Transverse colon (tissue), 4 donors: ENCODE measurements around the gene RAD23B. TPM values are rescaled to one million over a fixed set of nuclear protein-coding genes. Genes with fewer than 3 reads are reported as not detected.

Source experiments
- DNase-seq: peaks from one replicate; pipeline ENCODE4 v3.0.0-alpha.2; 2019
- H3K27ac ChIP-seq, 4 donors: fragments of 200-600 bp; sonication (generic); 2 replicates each; pipeline ENCODE4 v1.5.1; 2016 to 2018; ENCODE audit warnings: inconsistent platforms in 4 of 4
- H3K27me3 ChIP-seq: fragments of 200-600 bp; sonication (generic); 2 replicates; pipeline ENCODE4 v1.5.1; 2017; ENCODE audit warnings: inconsistent platforms
- H3K36me3 ChIP-seq, 4 donors: fragments of 200-600 bp; sonication (generic); 2 replicates each; pipeline ENCODE4 v1.5.1; 2017 to 2019; ENCODE audit warnings: inconsistent platforms in 4 of 4
- H3K4me1 ChIP-seq, 4 donors: fragments of 200-600 bp; sonication (generic); 2 replicates each; pipeline ENCODE4 v1.5.1; 2017 to 2020; ENCODE audit warnings: inconsistent platforms in 4 of 4
- H3K4me3 ChIP-seq, 4 donors: fragments of 200-600 bp; sonication (generic); 1 replicate in 1 of 4; 2 replicates in 3 of 4; pipeline versions ENCODE4 v1.5.1 to v1.6.1; 2017 to 2019; ENCODE audit warnings: inconsistent platforms in 4 of 4
- H3K9me3 ChIP-seq, 2 donors: fragments of 200-600 bp; sonication (generic); 2 replicates each; pipeline ENCODE4 v1.5.1; 2017 to 2019; ENCODE audit warnings: inconsistent platforms in 2 of 2
- EP300 ChIP-seq: sonication (generic); formaldehyde crosslinking; IDR thresholded peaks from one replicate; pipeline ENCODE4 v1.6.1; 2017; ENCODE audit warnings: antibody characterized with exemption, low read depth
- POLR2A ChIP-seq: fragments of 450-650 bp; IDR thresholded peaks from one replicate; pipeline ENCODE4 v1.6.1; 2016; ENCODE audit warnings: antibody characterized with exemption, mild to moderate bottlenecking, moderate library complexity
- POLR2AphosphoS5 ChIP-seq, 3 donors: sonication (generic); formaldehyde crosslinking; IDR thresholded peaks; one replicate each; pipeline ENCODE4 v1.6.1; 2016; ENCODE audit warnings: antibody characterized with exemption in 3 of 3
- WGBS, 2 donors: methylation state at CpG; one replicate each; pipeline ENCODE4 v1.1.5; 2018; ENCODE audit warnings: low coverage in 1 of 2; 5-methylcytosine and 5-hydroxymethylcytosine counted together
- in situ Hi-C, 4 donors: fragments of 200-750 bp; cut with MboI; loops; one replicate each; pipeline versions ENCODE4 v1.15.0 to v1.15.1; 2017; ENCODE audit warnings: low sequenced_read_pairs in 3 of 4, low pct_ligation_motif_present in 1 of 4, low pct_unique_long_range_greater_than_20kb in 1 of 4
- intact Hi-C: fragments of 100-400 bp; cut with DNase I; formaldehyde crosslinking; loops from one replicate; pipeline ENCODE4 v1.15.1; 2023; ENCODE audit warnings: low total_unique reads
- total RNA-seq, 4 donors: library from RNA; depleted of rRNA; stranded (reverse); fragments of >200 nt; gene quantifications; one replicate each; pipeline ENCODE4 v1.1.0, GENCODE V29; 2016
- TF ChIP-seq, protein P1 (sequence below), 5 experiments: fragments of 200-600 bp in 3 of 5; fragments of 450-650 bp in 2 of 5; sonication (generic) in 3 of 5; IDR thresholded peaks; 1 replicate in 2 of 5; 2 replicates in 3 of 5; pipeline ENCODE4 v1.5.1; 2016 to 2017; ENCODE audit warnings: antibody characterized with exemption in 5 of 5, inconsistent platforms in 3 of 5, mild to moderate bottlenecking in 2 of 5, moderate library complexity in 1 of 5

The RAD23B gene
- total RNA-seq, 4 donors from 2014 or later = 41.8 to 75.2 (median 54.9) TPM

GRCh38 chr9:107248714-107249113 is 34.4 kb upstream of the RAD23B start:
- no peak for TF ChIP-seq POLR2A
- no peak for TF ChIP-seq POLR2AphosphoS5 (IDR thresholded peaks at IDR 0.05)
- TF ChIP-seq, protein P1, sequence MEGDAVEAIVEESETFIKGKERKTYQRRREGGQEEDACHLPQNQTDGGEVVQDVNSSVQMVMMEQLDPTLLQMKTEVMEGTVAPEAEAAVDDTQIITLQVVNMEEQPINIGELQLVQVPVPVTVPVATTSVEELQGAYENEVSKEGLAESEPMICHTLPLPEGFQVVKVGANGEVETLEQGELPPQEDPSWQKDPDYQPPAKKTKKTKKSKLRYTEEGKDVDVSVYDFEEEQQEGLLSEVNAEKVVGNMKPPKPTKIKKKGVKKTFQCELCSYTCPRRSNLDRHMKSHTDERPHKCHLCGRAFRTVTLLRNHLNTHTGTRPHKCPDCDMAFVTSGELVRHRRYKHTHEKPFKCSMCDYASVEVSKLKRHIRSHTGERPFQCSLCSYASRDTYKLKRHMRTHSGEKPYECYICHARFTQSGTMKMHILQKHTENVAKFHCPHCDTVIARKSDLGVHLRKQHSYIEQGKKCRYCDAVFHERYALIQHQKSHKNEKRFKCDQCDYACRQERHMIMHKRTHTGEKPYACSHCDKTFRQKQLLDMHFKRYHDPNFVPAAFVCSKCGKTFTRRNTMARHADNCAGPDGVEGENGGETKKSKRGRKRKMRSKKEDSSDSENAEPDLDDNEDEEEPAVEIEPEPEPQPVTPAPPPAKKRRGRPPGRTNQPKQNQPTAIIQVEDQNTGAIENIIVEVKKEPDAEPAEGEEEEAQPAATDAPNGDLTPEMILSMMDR (IDR thresholded peaks at IDR 0.05) = no peak
- TF ChIP-seq EP300 = no peak
- no peaks in the 10 kb centered on the region for H3K27me3 ChIP-seq
- no peaks in the 10 kb centered on the region for H3K9me3 ChIP-seq
- H3K4me3 ChIP-seq = no peak overlapping the region
- H3K27ac ChIP-seq = no peak overlapping the region
- in situ Hi-C loops (no loop called here), intact Hi-C loops (loop anchor here (10.0 kb wide), 1 partner anchor 96 kb away; no protein-coding TSS in a partner anchor)
- H3K4me1 ChIP-seq = peaks cover 0 to under 1% (median under 1%) of the 10 kb centered on the region in 4 donors
- 76 to 81% methylated on average over 5 of the region's 5 CpGs for WGBS, 2 donors
- no peaks in the 10 kb centered on the region for H3K36me3 ChIP-seq
- no peak for DNase-seq

DNA sequence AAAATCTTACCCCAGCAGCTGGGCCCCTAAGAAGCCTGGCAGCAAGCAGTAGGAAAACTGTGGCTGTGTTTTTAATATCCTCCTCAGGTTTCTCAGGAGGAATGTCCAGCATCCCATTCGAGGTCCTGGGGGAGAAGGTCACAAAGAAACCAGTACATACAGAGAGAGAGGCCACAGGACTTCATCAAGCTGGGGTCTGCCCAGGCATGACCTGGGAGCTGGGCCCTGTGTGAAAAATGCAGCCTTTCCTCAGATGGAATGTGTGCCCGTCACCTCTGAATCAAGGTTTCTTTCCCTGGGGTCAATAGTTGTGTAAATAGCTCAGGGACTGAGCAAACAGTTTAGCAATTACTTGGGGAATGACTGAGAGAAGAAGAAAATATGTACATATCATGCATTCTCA is 33.9 kb upstream of the RAD23B start:
- H3K27ac ChIP-seq = no peak overlapping the region
- H3K4me1 ChIP-seq = no peaks in the 10 kb centered on the region
- intact Hi-C loops (loop anchor here (10.0 kb wide), 1 partner anchor 96 kb away; no protein-coding TSS in a partner anchor), in situ Hi-C loops (no loop called here)
- no peak for DNase-seq
- 63% methylated on average over 2 of the region's 2 CpGs; no CpG with 5 or more reads in 1 of the 2 donors for WGBS, 2 donors
- no peaks in the 10 kb centered on the region for H3K36me3 ChIP-seq
- H3K9me3 ChIP-seq = no peaks in the 10 kb centered on the region
- no peaks in the 10 kb centered on the region for H3K27me3 ChIP-seq
- TF ChIP-seq, protein P1 (IDR thresholded peaks at IDR 0.05) = no peak
- no peak for TF ChIP-seq POLR2A
- TF ChIP-seq EP300 = no peak
- TF ChIP-seq POLR2AphosphoS5 (IDR thresholded peaks at IDR 0.05) = no peak
- no peak overlapping the region for H3K4me3 ChIP-seq

DNA sequence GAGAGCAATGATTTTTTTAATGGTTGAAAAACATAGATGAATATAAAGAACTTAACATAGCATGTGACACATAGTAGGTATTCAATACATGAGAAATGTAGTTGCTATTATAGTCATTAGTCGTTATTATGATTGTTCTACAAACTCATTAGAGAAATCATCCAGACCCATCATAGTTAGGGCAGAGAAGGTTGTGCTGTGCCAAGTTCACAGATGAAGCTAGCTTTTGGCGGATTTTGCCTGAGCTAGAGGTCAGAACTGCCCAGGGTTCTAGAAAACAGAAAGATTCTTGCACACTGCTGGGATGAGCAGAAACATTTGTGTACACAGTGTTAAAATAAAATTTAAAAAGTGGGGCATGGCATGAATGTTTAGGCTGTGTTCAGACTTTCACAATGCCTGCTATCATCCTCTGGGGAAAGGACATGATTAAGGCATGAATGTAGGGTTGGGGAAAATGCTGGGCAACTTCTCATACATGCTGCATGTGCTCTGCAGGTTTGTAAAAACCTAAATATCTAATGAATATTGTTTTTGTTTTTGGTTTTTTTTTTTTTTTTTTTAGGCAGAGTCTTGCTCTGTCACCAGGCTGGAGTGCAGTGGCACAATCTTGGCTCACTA is 33.3 kb upstream of the RAD23B start:
- no peaks in the 10 kb centered on the region for H3K4me1 ChIP-seq
- no peaks in the 10 kb centered on the region for H3K36me3 ChIP-seq
- H3K27me3 ChIP-seq = no peaks in the 10 kb centered on the region
- in situ Hi-C loops = no loop called here
- intact Hi-C loops = loop anchor here (10.0 kb wide), 1 partner anchor 95 kb away; no protein-coding TSS in a partner anchor
- H3K4me3 ChIP-seq = no peak overlapping the region
- WGBS, 2 donors = 87 to 91% methylated on average over 2 of the region's 2 CpGs
- H3K27ac ChIP-seq = no peak overlapping the region
- TF ChIP-seq, protein P1 (IDR thresholded peaks at IDR 0.05) = no peak
- TF ChIP-seq POLR2AphosphoS5 (IDR thresholded peaks at IDR 0.05) (no peak), EP300 (no peak), POLR2A (no peak)
- no peaks in the 10 kb centered on the region for H3K9me3 ChIP-seq
- no peak for DNase-seq

GRCh38 chr9:107251756-107252322 is 31.2 kb upstream of the RAD23B start:
- Histone ChIP-seq H3K36me3 (no peaks in the 10 kb centered on the region), H3K27me3 (no peaks in the 10 kb centered on the region), H3K9me3 (no peaks in the 10 kb centered on the region), H3K4me1 (no peaks in the 10 kb centered on the region), H3K27ac (peak overlapping the region in 1 of 4 donors; percentile 3), H3K4me3 (no peak overlapping the region)
- WGBS, 2 donors = 55 to 63% methylated on average over 4 of the region's 4 CpGs
- intact Hi-C loops (no loop called here), in situ Hi-C loops (no loop called here)
- no peak for DNase-seq
- TF ChIP-seq EP300 (no peak), POLR2A (no peak), POLR2AphosphoS5 (IDR thresholded peaks at IDR 0.05) (no peak)
- TF ChIP-seq, protein P1 (IDR thresholded peaks at IDR 0.05) = no peak
